ENCODE measurements around the gene CACNA2D4.

DNA sequence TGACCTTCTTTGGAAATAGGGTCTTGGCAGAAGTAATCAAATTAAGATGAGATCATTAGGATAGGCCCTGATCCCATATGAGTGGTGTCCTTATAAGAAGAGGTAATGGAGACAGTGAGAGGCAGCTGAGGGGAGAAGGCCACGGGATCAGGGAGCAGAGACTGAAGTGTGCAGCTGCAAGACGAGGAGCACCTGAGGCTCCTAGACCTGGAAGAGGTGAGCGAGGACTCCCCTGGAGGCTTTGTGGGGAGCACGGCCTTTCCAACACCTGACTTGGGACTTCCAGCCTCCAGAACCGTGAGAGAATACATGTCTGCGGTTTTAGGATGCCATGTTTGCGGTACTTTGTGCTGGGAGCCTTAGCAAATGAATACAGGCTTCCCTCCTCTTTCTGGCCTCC is 60.6 kb downstream of the CACNA2D4 start:
- TF ChIP-seq, protein P1, sequence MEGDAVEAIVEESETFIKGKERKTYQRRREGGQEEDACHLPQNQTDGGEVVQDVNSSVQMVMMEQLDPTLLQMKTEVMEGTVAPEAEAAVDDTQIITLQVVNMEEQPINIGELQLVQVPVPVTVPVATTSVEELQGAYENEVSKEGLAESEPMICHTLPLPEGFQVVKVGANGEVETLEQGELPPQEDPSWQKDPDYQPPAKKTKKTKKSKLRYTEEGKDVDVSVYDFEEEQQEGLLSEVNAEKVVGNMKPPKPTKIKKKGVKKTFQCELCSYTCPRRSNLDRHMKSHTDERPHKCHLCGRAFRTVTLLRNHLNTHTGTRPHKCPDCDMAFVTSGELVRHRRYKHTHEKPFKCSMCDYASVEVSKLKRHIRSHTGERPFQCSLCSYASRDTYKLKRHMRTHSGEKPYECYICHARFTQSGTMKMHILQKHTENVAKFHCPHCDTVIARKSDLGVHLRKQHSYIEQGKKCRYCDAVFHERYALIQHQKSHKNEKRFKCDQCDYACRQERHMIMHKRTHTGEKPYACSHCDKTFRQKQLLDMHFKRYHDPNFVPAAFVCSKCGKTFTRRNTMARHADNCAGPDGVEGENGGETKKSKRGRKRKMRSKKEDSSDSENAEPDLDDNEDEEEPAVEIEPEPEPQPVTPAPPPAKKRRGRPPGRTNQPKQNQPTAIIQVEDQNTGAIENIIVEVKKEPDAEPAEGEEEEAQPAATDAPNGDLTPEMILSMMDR (IDR thresholded peaks at IDR 0.05): no peak
- no peak for TF ChIP-seq POLR2A (IDR thresholded peaks at IDR 0.05)

Measured in thyroid gland (tissue), 4 donors.